ENCODE measurements around the gene EFCAB13.
A peak's percentile ranks its signal among the peaks of the same experiment; 100 is the strongest.

- TF ChIP-seq CTCF (conservative IDR thresholded peaks at IDR 0.05 in 1 of 2, IDR thresholded peaks at IDR 0.05 in 1 of 2; ENCODE audit: extremely low read depth in 1 of 2, insufficient read depth in 1 of 2, low read depth in 1 of 2, low read length in 2 of 2), result peak; percentile 78 to 80
- no peak for TF ChIP-seq EZH2 (IDR thresholded peaks at IDR 0.05; ENCODE audit: borderline replicate concordance, low read length)
Observed at GRCh38 chr17:47315451-47316266, 8.1 kb upstream of the EFCAB13 start.

All from mammary epithelial cell (primary cell).